ENCODE measurements around the gene CDC42BPA. TPM values are rescaled to one million over a fixed set of nuclear protein-coding genes. Genes with fewer than 3 reads are reported as not detected.
A peak's percentile ranks its signal among the peaks of the same experiment; 100 is the strongest.

The CDC42BPA gene
- total and polyA plus RNA-seq, 2 of the 13 experiments (the other 11 are each of a cell fraction or from before 2014, with no cell fraction given) = 6.5 to 16.0 TPM

- no peak for TF ChIP-seq RFXAP (CRISPR knock-in tag; IDR thresholded peaks at IDR 0.05; ENCODE audit: borderline replicate concordance)
- TF ChIP-seq EZH2 (conservative IDR thresholded peaks at IDR 0.05; ENCODE audit: low read depth, low read length) = no peak
- TF ChIP-seq ELF3 (CRISPR knock-in tag; IDR thresholded peaks at IDR 0.05) = no peak
- TF ChIP-seq HCFC1 (IDR thresholded peaks at IDR 0.05; ENCODE audit: low read depth, low read length) = no peak
- TF ChIP-seq ZNF33A (CRISPR knock-in tag; IDR thresholded peaks at IDR 0.05; ENCODE audit: borderline replicate concordance) = no peak
- 0 out of 2 replicates have a peak, but pooled peaks have one; percentile 30 for TF ChIP-seq GFI1 (CRISPR knock-in tag; IDR thresholded peaks at IDR 0.05; ENCODE audit: borderline replicate concordance)
- TF ChIP-seq ZNF709 (CRISPR knock-in tag; IDR thresholded peaks at IDR 0.05) = no peak
- TF ChIP-seq ZNF431 (CRISPR knock-in tag; IDR thresholded peaks at IDR 0.05; ENCODE audit: borderline replicate concordance, low read depth) = no peak
- no peak for TF ChIP-seq FLYWCH1 (CRISPR knock-in tag; IDR thresholded peaks at IDR 0.05)
- TF ChIP-seq ATF1 (CRISPR knock-in tag; IDR thresholded peaks at IDR 0.05) = no peak
- TF ChIP-seq GLI4 (CRISPR knock-in tag; IDR thresholded peaks at IDR 0.05; ENCODE audit: borderline replicate concordance) = no peak; the same call in 1 of the 2 replicates
- peak; percentile 47; the same call in 1 of the 2 replicates for TF ChIP-seq SAFB2 (CRISPR knock-in tag; IDR thresholded peaks at IDR 0.05; ENCODE audit: borderline replicate concordance, low read depth)
- TF ChIP-seq ZSCAN25 (CRISPR knock-in tag; IDR thresholded peaks at IDR 0.05) = peak; percentile 61; the same call in 1 of the 2 replicates
- TF ChIP-seq ZNF737 (CRISPR knock-in tag; IDR thresholded peaks at IDR 0.05; ENCODE audit: borderline replicate concordance) = no peak
- TF ChIP-seq ZBTB38 (CRISPR knock-in tag; IDR thresholded peaks at IDR 0.05) = 0 out of 2 replicates have a peak, but pooled peaks have one; percentile 21
- no peak for TF ChIP-seq ZNF24 (IDR thresholded peaks at IDR 0.05)
- no peak for TF ChIP-seq RNF219 (CRISPR knock-in tag; IDR thresholded peaks at IDR 0.05)
- TF ChIP-seq BRCA1 (CRISPR knock-in tag; IDR thresholded peaks at IDR 0.05) = no peak
- TF ChIP-seq ARNT (IDR thresholded peaks at IDR 0.05) = no peak
- no peak for TF ChIP-seq CREB1 (IDR thresholded peaks at IDR 0.05)
- TF ChIP-seq CREB1 (CRISPR knock-in tag; IDR thresholded peaks at IDR 0.05) = no peak
- no peak for TF ChIP-seq THAP8 (CRISPR knock-in tag; IDR thresholded peaks at IDR 0.05; ENCODE audit: borderline replicate concordance)
- TF ChIP-seq ZNF253 (CRISPR knock-in tag; IDR thresholded peaks at IDR 0.05; ENCODE audit: borderline replicate concordance) = no peak
- TF ChIP-seq HIC2 (CRISPR knock-in tag; IDR thresholded peaks at IDR 0.05; ENCODE audit: low read depth) = no peak
- TF ChIP-seq ZNF343 (CRISPR knock-in tag; IDR thresholded peaks at IDR 0.05) = no peak
- TF ChIP-seq SIX1 (CRISPR knock-in tag; IDR thresholded peaks at IDR 0.05; ENCODE audit: borderline replicate concordance) = no peak
- peak; percentile 34 for TF ChIP-seq HNRNPK (IDR thresholded peaks at IDR 0.05; ENCODE audit: low read depth, low read length, poor library complexity, severe bottlenecking)
Measured at GRCh38 chr1:227318016-227318852, at the start of gene CDC42BPA (continued).
